GM23338 (cell line): ENCODE measurements around the gene BAG3. TPM values are rescaled to one million over a fixed set of nuclear protein-coding genes. Genes with fewer than 3 reads are reported as not detected.
A peak's percentile ranks its signal among the peaks of the same experiment; 100 is the strongest.

ENCODE experiments used
- ATAC-seq: fragments of 200-7000 bp; cut with Tn5 transposase; 3 replicates; pipeline ENCODE4 v1.9.1; 2020
- DNase-seq: peaks from one replicate; pipeline ENCODE4 v3.0.0-alpha.2; 2015; ENCODE audit warnings: low spot score
- H2AFZ ChIP-seq: fragments of 200-600 bp; sonication (generic); 2 replicates; pipeline ENCODE4 v1.8.0; 2016; ENCODE audit warnings: antibody characterized with exemption, mild to moderate bottlenecking, moderate library complexity
- H3F3A ChIP-seq: fragments of 200-600 bp; sonication (generic); replicated peaks from 2 replicates; pipeline ENCODE4 v1.8.0; 2017; ENCODE audit warnings: antibody characterized with exemption, mixed run types, low read depth
- H3K27ac ChIP-seq: fragments of 200-600 bp; sonication (generic); 2 replicates; pipeline ENCODE4 v1.6.1; 2016; ENCODE audit warnings: low read depth
- H3K27me3 ChIP-seq: fragments of 200-600 bp; sonication (generic); 2 replicates; pipeline ENCODE4 v1.8.0; 2016; ENCODE audit warnings: mild to moderate bottlenecking, mixed run types, moderate library complexity; ENCODE audit not compliant: insufficient read depth
- H3K36me3 ChIP-seq: fragments of 200-600 bp; sonication (generic); 2 replicates; pipeline ENCODE4 v1.8.0; 2016; ENCODE audit warnings: mild to moderate bottlenecking; ENCODE audit not compliant: insufficient read depth
- H3K4me1 ChIP-seq: fragments of 200-600 bp; sonication (generic); 2 replicates; pipeline ENCODE4 v1.8.0; 2016; ENCODE audit warnings: mild to moderate bottlenecking, moderate library complexity; ENCODE audit not compliant: insufficient read depth
- H3K4me2 ChIP-seq: fragments of 200-600 bp; sonication (generic); 2 replicates; pipeline ENCODE4 v1.7.1; 2017; ENCODE audit warnings: mixed run types
- H3K4me3 ChIP-seq: fragments of 200-600 bp; sonication (generic); 2 replicates; pipeline ENCODE4 v1.6.1; 2016; ENCODE audit warnings: mixed run types
- H3K79me2 ChIP-seq: fragments of 200-600 bp; sonication (generic); replicated peaks from 2 replicates; pipeline ENCODE4 v1.8.0; 2017; ENCODE audit warnings: mild to moderate bottlenecking; ENCODE audit not compliant: insufficient read depth
- H3K9me2 ChIP-seq: fragments of 200-600 bp; sonication (generic); 2 replicates; pipeline ENCODE4 v1.8.0; 2017; ENCODE audit not compliant: insufficient read depth
- H4K20me1 ChIP-seq: fragments of 200-600 bp; sonication (generic); replicated peaks from 2 replicates; pipeline ENCODE4 v1.8.0; 2017; ENCODE audit warnings: mild to moderate bottlenecking; ENCODE audit not compliant: insufficient read depth
- H3K27ac Mint-ChIP-seq: 2 replicates; pipeline ENCODE4 v1.8.0; 2020; ENCODE audit warnings: inconsistent platforms, mild to moderate bottlenecking, moderate library complexity, mixed read lengths
- H3K27me3 Mint-ChIP-seq: 3 replicates; pipeline ENCODE4 v1.8.0; 2022; ENCODE audit warnings: low read depth, mild to moderate bottlenecking, moderate library complexity, mixed read lengths, inconsistent platforms; ENCODE audit not compliant: insufficient read depth, poor library complexity
- H3K36me3 Mint-ChIP-seq: 3 replicates; pipeline ENCODE4 v1.8.0; 2021; ENCODE audit warnings: low read depth, mild to moderate bottlenecking, inconsistent platforms, moderate library complexity, mixed read lengths
- H3K4me1 Mint-ChIP-seq: 3 replicates; pipeline ENCODE4 v1.8.0; 2020; ENCODE audit warnings: mild to moderate bottlenecking, inconsistent platforms, mixed read lengths
- H3K4me3 Mint-ChIP-seq: 3 replicates; pipeline ENCODE4 v1.8.0; 2021; ENCODE audit warnings: moderate library complexity, mild to moderate bottlenecking, inconsistent platforms, mixed read lengths
- H3K9me3 Mint-ChIP-seq: 3 replicates; pipeline ENCODE4 v1.8.0; 2020; ENCODE audit warnings: moderate library complexity, mild to moderate bottlenecking, inconsistent platforms, mixed read lengths
- ETS1 ChIP-seq: IDR thresholded peaks from 2 replicates; pipeline ENCODE4 v1.6.1; 2016; ENCODE audit warnings: antibody characterized with exemption
- EZH2phosphoT487 ChIP-seq: fragments of 200-600 bp; sonication (generic); IDR thresholded peaks from one replicate; pipeline ENCODE4 v1.8.1; 2018; ENCODE audit warnings: antibody characterized with exemption; ENCODE audit not compliant: unreplicated experiment
- JUNB ChIP-seq: IDR thresholded peaks from one replicate; pipeline ENCODE4 v1.6.1; 2016; ENCODE audit warnings: antibody characterized with exemption; ENCODE audit not compliant: unreplicated experiment
- NANOG ChIP-seq: IDR thresholded peaks from 2 replicates; pipeline ENCODE4 v1.6.1; 2016; ENCODE audit warnings: antibody characterized with exemption, borderline replicate concordance
- STAT1 ChIP-seq: IDR thresholded peaks from one replicate; pipeline ENCODE4 v1.6.1; 2016; ENCODE audit warnings: antibody characterized with exemption; ENCODE audit not compliant: unreplicated experiment
- ZNF114 ChIP-seq: fragments of 250-450 bp; sonication (Bioruptor Pico); IDR thresholded peaks from 2 replicates; pipeline ENCODE4 v1.5.0; 2020; ENCODE audit warnings: mild to moderate bottlenecking, moderate library complexity
- ZNF331 ChIP-seq: fragments of 250-450 bp; sonication (Bioruptor Pico); IDR thresholded peaks from 2 replicates; pipeline ENCODE4 v1.5.0; 2020; ENCODE audit warnings: low read depth, mild to moderate bottlenecking, moderate library complexity
- ZNF462 ChIP-seq: fragments of 250-450 bp; sonication (Bioruptor Pico); IDR thresholded peaks from 2 replicates; pipeline ENCODE4 v1.5.0; 2020; ENCODE audit warnings: mild to moderate bottlenecking, moderate library complexity
- polyA plus RNA-seq: library from polyadenylated mRNA; unstranded; fragments of >200 nt; fragmentation: Nextera tagmentation; extraction: Ambion mirVana; gene quantifications from 2 replicates; pipeline ENCODE4 v1.2.1, GENCODE V29; 2016
- total RNA-seq: library from RNA; depleted of rRNA; stranded (reverse); fragments of >200 nt; shearing (Covaris generic); gene quantifications from 2 replicates; pipeline ENCODE4 v1.2.3, GENCODE V29; 2014

Gene BAG3
- total and polyA plus RNA-seq, 2 experiments from 2014 or later: 8.2 to 8.4 TPM

GRCh38 chr10:119620241-119621077 lies 30.7 kb upstream of the BAG3 start:
- Histone ChIP-seq H3K36me3 (no peaks in the 10 kb centered on the region), H2AFZ (peak overlapping the region; percentile 86)

More at GRCh38 chr10:119620241-119621077, 30.7 kb upstream of the BAG3 start:
- Mint-ChIP-seq H3K4me3 (no peak overlapping the region), H3K27ac (no peak overlapping the region), H3K9me3 (0 out of 3 replicates have a peak, but pooled peaks cover 2% of the 10 kb centered on the region), H3K4me1 (peaks cover 13% of the 10 kb centered on the region), H3K27me3 (no peaks in the 10 kb centered on the region), H3K36me3 (no peaks in the 10 kb centered on the region)
- Histone ChIP-seq H3K27ac (no peak overlapping the region), H4K20me1 (no peaks in the 10 kb centered on the region), H3K4me1 (no peaks in the 10 kb centered on the region; the same call in 1 of the 2 replicates), H3K9me2 (no peaks in the 10 kb centered on the region), H3K4me3 (no peak overlapping the region), H3K79me2 (no peaks in the 10 kb centered on the region), H3K27me3 (no peaks in the 10 kb centered on the region), H3F3A (no peaks in the 10 kb centered on the region; the same call in 1 of the 2 replicates), H3K4me2 (no peak overlapping the region)
- ATAC-seq (peak; percentile 49; the same call in 2 of the 3 replicates), DNase-seq (peak; percentile 16)
- TF ChIP-seq JUNB: no peak
- TF ChIP-seq ZNF462: no peak
- TF ChIP-seq EZH2phosphoT487: no peak
- TF ChIP-seq ZNF114 (CRISPR knock-in tag): no peak
- TF ChIP-seq ETS1: no peak
- no peak for TF ChIP-seq NANOG
- no peak for TF ChIP-seq ZNF331 (CRISPR knock-in tag)
- TF ChIP-seq STAT1: no peak
